SH-SY5Y (cell line): Measurements from ENCODE around the gene TMUB2.

Experiments
- GATA2 ChIP-seq: IDR thresholded peaks from 2 replicates; pipeline ENCODE4 v1.6.1; 2011; ENCODE audit warnings: mild to moderate bottlenecking, low read depth, low read length
- GATA3 ChIP-seq: IDR thresholded peaks from 2 replicates; pipeline ENCODE4 v1.6.1; 2011; ENCODE audit warnings: low read depth, mild to moderate bottlenecking, low read length, moderate library complexity

The TMUB2 gene

DNA sequence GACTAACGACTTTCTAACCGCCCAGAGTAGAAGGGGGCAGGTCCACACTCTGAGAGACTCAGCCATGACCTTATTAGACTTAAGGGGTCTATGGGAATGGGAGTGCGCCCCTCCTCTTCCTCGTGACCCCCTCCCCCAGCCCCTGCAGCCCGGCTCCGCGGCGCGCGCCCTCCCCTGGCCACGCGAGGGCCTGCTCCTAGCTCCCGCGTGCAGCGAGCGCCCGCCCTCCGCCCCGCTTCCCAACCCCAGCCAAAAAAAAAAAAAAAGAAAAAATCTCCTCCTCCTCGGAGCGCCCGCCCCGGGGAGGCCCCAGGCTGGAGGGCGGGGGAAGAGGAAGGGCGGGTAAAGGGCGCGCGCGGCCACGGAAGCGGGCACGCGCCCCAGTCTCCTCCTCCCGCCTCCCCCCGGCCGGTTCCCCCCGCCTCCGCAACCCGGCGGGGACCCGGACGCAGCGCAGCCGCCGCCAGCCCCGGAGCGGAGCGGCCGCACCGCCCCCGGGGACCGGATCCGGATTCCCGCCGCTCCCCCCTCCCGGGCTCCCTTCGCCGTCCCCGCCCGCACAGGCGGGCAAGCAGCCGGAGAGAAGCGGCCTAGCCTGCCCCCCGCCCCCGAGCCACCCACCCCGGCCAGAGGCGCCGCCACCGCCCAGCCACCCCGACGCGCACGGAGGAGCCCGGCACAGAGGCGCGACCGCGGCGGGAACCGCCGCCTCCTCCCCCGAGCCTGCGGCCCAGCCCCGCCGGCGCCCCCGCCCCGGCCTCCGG, 31.8 kb downstream of the TMUB2 start:
- TF ChIP-seq GATA2: no peak
- no peak for TF ChIP-seq GATA3

GRCh38 chr17:44219108-44219615, 32.4 kb downstream of the TMUB2 start:
- TF ChIP-seq GATA2 (no peak), GATA3 (no peak)

- TF ChIP-seq GATA3 (no peak), GATA2 (no peak)
Measured at GRCh38 chr17:44219616-44220212, 32.9 kb downstream of the TMUB2 start, which contains the start of gene UBTF. UBTF (minus strand) TSS chr17:44219675; CDS start chr17:44218229, 1,446 bp downstream.

- TF ChIP-seq GATA2 (no peak), GATA3 (no peak)
Measured at GRCh38 chr17:44220213-44221083, 33.7 kb downstream of the TMUB2 start.

DNA sequence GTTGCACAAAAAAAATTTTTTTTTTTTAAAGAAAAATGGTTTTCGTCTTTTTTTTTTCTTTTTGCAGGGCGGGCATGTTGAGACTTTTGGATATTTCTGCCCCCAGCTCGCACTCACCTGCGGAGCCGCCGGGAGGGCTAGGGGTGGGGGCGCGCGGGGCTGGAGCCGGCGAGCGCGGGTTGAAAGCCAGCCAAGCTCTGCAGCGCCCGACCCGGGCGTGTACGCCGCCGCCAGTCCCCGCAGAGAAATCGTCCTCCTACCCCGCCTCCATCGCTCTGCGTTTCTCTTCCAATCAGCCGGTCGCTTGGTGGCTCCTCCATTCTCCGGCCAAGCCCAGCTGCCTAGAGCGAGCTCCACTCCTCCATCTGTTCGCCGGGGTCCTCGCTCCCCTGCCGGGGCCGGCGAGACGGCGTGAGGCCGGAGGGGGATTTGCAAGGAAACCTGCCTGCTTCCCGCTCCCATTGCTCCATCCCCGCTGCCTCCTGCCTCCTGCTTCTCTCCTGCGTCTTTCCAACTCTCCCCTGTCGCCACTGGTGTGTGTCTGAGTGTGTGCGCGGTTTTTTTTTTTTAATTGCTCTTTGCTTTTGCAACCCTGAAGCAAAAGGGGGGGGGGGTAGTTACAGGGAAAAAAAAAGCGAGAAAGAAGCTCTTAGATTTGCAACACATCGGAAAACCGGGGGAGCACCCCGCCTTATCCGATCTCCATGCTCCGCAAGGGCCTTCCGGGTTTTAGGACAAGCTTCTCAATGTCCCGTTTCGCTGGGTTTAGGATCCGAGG, 34.5 kb downstream of the TMUB2 start:
- TF ChIP-seq GATA3: no peak

- TF ChIP-seq GATA2: no peak
- no peak for TF ChIP-seq GATA3
Measured at GRCh38 chr17:44221862-44222111, 35.0 kb downstream of the TMUB2 start.

GRCh38 chr17:44222112-44222869, 35.5 kb downstream of the TMUB2 start:
- TF ChIP-seq GATA3 (no peak), GATA2 (0 out of 2 replicates have a peak, but pooled peaks have one; percentile 7)

DNA sequence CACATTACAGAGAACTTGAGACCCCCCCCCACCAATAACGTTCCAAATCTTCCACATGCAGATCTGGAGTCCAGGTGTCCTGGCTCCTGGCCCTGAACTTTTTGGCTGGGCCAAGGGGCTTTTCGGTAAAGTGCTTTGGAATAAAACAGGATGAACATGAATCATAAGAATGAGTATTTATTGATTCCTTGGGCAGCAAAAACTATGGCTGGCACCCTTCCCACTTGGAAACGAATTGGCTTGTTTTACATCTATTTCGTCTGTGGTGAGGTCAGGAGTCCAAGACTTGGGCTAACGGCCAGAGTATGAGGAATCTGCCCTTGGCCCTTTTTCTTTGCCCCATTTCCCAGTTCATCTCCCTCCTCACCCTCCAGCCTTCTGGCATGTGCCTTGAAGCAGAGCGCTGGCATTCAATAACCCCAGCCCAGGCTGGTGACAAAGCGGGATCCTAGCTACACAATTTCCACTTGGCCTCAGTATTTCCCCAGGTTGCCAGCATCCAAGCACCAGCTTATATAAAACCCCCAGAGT, 36.8 kb downstream of the TMUB2 start:
- TF ChIP-seq GATA3 (no peak), GATA2 (no peak)

GRCh38 chr17:44229090-44229489, 42.3 kb downstream of the TMUB2 start:
- TF ChIP-seq GATA3 (no peak), GATA2 (no peak)

DNA sequence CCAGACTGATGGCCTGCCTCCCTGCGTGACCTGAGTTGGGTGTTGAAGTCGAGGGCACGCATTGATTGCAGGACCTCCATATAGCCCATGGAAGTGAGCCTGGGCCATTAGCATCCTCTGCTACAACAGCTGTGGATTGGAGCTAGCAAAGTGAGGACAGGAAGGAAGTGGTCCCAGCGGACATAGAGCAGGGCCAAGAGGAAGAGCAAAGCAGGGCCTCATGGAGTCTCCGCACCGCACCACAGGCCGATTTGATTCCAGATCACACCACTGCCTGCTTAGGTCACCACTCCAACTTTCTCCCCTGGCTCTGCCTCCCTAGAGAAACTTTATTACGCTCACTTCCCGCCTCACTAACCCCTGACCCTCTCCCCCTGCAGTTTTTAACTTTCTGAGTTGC, 43.4 kb downstream of the TMUB2 start:
- TF ChIP-seq GATA3: no peak
- no peak for TF ChIP-seq GATA2

GRCh38 chr17:44232061-44232460, 45.3 kb downstream of the TMUB2 start:
- TF ChIP-seq GATA3: no peak
- no peak for TF ChIP-seq GATA2

DNA sequence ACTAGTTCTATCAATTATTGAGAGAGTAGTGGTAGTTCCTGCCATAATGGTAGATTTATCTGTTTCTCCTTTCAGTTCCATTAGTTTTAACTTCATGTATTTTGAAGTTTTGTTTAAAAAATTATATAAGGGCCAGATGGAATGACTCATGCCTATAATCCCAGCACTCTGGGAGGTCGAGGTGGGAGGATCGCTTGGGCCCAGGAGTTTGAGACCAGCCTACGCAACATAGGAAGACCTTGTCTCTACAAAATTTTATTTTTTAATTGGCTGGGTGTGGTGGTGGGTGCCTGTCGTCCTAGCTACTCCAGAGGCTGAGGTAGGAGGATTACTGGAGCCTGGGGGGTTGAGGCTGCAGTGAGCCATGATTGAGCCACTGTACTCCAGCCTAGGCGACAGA, 46.8 kb downstream of the TMUB2 start:
- TF ChIP-seq GATA3: no peak
- no peak for TF ChIP-seq GATA2

- no peak for TF ChIP-seq GATA3
Measured at GRCh38 chr17:44235583-44235936, 48.8 kb downstream of the TMUB2 start.

DNA sequence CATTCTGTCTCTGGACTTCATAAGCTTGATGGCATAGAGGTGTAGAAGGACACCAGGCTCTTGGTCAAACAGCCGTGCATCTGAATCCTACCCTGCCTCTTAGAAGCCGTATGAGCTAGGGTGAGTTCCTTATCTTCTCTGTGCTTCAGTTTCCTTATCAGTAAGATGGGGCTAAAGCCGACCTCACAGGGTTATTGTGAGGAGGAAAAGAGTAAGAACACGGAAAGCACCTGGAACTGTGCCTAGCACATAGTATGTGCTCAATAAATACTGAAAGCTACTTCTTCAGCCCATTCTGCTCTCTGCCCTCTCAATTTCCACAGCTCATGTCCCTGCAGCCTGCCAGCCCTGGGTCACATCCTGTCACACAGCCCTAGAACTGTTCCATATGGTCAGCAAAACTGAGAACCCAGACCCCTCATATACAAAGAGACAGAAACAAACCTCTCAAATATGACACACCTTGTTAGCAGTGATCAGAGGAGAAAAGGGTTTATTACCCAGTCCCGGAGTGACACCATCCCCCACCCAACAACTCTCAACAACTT, 49.7 kb downstream of the TMUB2 start:
- TF ChIP-seq GATA3: no peak
- no peak for TF ChIP-seq GATA2
